ENCODE data around the gene TRA2B.
"Not testable (repeated sequence)": the region's sequence is repeated elsewhere in the genome, so short reads cannot be mapped to it uniquely, and the experiment has no call there.

The TRA2B gene

DNA sequence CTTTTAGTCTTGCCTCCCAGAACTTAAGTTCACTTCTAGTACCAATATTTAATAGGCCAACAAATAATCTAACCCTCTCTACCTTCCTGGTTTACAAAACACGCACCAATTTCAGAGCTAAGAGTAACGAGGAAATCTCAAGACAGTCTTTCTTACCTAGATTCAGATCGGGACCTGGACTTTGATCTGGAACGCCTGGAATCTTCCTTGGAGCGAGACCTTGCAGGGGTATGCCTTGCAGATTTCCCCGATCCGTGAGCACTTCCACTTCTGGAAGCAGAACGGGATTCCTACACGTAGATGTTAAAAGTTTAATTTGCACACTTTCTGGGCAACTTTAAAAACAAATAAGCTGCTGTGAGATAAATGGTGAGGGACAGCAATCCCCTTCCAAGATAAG lies 11.4 kb downstream of the TRA2B start:
- DNase-seq = no peak

DNA sequence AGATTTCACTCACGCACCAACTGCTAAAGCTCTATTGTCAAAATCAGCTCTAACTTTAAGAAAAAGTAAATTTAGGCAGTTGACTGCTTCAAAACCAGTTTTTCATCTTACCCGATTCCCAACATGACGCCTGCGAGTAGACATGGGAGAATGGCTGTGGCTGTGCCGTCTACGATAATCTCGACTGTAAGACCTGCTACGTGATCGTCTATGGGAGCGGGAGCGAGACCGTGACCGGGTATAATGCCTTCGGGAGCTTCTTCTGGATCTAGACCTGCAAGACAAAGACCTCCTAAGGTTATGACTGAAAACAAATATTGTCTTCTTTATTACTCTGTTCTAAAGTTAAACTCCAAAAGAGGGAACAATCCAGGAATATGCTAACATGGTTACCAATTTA lies 12.5 kb downstream of the TRA2B start:
- DNase-seq = no peak

DNA sequence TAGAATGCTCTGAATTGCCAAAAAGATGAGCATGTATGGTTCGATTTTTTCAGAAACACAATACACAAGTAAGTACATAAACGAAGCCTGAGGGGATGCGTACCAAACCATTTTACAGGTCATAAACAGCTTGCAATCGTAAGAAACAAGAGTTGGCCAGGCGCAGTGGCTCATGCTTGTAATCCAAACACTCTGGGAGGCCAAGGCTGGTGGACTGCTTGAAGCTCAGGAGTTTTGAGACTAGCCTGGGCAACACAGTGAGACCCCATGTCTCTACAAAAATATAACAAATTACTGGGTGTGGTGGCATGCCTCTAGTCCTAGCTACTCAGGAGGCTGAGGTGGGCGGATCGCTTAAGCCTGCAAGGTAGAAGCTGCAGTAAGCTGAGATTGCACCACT lies 13.4 kb downstream of the TRA2B start:
- DNase-seq = no peak

DNA sequence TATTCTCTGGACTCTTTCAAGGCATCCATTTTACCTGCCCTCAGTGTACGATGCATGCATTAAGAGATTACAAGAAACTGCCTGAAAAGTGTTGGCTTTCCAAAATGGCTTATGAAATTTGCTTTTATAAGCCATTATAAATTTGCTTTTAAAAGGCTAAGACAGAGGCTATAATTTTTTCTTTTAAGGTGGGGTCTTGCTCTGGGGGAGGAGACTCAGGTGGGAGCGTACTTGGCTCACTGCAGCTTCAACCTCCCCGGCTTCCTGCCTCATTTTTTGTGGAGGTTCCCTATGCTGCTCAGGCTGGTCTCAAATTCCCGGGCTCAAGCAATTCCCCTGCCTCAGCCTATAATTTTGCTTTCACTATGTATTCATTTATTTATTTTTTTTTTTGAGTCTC lies 17.6 kb downstream of the TRA2B start:
- DNase-seq = no peak

DNA sequence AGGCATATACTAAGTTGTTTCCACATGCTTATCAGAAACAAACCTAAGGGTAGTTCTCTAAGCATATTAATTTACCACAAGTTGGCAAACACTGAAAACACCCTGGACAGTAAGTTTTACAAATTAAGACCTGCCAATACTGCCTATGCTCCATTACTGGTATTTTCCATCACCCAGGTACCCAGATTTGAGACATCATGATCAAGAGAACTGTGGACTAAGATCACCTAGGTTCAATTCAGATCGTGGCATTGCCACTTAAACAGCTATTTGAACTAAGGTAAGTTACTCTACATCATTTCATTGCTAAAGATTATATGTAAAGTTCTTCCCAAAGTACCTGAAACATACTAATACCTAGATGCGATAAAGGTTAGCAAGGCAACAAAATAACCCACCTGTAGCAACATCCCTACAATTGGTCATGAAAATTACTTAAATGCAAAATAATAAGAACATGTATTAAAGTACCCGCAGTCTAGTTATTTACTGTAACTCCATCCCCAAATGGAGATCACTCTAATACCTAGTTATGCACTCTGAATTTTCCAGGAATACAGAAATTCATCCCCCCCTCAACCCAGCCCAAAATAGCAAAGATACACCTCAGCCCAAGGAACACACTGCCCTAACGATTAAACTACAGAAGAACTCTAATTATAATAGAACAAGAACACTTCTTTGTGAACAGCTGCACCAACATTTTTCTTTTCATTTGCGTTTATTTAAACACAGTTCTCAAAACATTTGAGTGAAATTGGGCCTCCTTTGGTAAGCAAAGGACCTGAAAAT lies 21.6 kb downstream of the TRA2B start:
- DNase-seq = no peak

DNA sequence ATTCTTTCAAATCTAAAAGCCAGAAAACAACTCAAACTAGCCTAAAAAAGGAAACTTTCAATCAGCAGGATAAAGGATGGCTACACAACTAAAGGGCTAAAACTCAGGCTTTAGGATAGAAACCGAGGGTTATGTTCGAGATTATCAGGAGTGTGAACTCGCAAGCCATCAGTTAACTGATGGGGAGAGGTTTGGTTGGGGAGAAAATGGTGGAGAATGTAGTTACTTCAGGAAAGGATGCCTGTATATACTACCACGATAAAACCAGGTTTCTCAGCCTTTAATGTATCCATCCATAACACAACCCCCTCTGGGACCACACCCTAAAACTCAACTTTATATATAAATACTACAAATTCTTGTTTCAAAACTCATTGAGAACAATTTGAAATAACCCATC lies 22.2 kb downstream of the TRA2B start:
- no peak for DNase-seq

DNA sequence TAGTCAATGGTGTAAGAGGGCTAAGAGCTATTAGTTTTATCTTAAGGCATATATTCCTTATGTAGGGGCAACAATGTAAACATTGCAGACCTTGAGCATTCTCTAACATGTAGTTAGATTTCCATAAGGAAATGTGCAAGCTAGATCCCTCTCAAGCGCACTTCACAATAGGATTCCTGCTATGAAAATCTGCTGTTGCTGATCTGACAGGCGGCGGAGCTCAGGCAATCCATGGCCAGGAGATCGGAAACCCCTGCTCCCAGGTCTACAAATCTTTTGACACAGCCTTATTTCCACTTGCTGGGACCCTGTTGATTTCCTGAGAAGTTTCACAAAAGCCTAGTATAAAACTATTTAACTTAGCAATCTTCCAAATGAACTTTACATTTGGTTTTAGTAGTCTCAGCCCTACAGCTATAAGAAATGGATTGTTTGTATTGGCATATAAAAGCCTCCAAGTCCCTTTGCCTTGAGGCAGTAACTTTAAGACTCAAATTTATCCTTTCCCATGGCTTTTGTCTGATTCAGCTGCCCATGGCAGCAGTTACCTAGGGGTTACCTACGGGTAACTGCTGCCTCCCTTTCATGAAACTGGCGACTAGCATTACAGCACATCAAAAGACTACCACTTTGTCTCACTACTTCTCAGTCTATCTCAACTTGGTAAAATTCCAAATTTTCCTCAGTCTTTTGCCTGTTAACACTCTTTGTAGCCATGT lies 22.7 kb downstream of the TRA2B start:
- no peak for DNase-seq

DNA sequence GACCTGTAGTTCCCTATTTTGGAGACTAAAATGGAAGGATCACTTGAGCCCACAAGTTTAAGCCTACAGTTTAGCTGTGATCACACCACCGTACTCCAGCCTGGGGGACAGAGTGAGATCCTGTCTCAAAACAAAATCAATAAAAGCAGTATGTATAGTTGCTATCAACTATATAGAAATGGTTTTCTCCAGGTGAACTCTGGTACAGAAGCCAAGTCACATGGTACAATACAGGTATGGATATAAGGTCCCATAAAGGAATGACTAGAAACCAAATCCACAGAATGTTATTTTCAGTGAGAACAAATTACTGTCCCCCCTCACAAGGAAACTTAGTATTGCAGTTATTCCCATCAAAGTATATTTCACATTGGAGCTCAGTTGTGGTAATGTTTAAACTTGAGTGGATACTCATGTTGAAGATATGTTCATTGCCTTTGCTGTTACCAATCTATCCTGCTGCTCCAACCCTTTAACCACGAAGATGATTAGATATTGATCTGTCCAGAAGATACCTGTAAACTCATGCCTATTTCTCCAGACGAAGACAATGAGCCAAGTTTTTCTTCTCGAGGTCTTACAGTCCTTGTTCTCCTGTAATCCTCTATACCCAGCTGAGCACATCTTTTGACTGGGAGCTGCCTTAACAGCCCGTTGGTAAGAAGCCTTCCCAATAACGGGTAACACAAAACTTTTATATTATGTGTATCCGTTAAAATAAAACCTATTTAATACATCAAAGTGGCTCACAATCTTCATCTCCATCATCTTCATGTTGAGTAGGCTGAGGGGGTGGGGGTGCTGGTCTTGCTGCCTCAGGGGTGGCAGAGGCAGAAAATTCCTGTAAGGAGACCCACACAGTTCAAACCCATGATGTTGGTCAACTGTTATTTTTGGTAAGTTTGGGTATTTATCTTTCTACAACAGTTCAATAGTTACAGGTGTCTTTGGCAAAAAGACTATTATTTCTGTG lies 24.6 kb downstream of the TRA2B start:
- no peak for DNase-seq

DNA sequence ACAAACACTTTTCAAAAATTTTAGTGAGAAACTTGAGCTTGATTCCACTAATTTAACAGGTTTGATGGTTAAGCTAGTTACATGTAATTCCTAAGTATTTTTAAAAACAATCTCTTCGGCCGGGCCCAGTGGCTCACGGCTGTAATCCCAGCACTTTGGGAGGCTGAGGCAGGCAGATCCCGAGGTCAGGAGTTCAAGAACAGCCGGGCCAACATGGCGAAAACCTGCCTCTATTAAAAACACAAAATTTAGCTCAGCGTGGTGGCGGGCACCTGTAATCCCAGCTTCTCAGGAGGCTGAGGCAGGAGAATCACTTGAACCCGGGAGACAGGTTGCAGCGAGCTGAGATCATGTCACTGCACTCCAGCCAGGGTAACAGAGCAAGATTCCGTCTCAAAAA lies 25.3 kb downstream of the TRA2B start:
- DNase-seq = no peak

DNA sequence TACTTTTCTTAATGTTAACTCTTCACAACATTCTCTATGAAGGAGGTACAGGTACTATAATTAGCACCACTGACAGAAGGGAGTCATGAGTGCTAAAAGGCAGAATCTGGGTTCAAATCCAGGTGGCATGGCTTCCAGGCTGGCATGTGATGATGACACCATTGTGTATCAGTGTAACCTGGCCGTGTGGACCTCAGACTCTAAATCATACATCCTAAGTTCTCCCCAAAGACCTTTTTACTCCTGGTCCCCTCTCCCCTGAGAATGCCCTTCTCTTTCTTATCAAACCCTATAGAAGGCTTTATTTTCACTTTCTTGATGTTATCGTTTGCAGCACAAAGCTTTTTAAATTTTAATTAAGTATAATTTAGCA lies 26.8 kb downstream of the TRA2B start:
- not testable (repeated sequence) for DNase-seq

DNA sequence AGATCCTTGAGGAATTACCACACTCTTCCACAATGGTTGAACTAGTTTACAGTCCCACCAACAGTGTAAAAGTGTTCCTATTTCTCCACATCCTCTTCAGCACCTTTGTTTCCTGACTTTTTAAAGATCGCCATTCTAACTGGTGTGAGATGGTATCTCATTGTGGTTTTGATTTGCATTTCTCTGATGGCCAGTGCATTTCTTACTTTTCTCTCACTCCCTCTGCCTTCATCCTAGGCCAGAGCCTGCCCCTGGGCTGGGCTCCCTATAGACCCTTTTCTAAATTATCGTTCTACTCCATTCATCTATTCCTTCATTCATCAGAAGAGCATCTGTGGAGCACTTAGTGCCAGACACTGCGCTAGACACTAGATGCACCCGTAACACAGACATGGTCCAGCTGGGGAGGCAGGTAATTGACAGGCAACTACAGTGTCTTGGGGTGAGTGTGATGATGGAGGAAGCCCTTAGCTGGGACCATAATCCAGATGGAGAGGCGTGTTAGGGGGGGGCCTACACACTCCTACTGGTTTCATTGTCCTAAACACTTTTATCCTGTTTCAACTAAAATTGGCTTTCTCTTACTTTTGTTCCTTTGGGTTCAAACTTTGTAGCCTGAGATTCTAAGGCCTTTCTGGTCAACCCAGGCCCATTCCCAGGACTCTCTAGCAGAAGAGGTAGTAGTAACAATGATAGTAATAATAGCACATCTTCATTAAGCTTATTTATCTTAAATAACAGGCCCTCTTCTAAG lies 27.3 kb downstream of the TRA2B start:
- DNase-seq = not testable (repeated sequence)

DNA sequence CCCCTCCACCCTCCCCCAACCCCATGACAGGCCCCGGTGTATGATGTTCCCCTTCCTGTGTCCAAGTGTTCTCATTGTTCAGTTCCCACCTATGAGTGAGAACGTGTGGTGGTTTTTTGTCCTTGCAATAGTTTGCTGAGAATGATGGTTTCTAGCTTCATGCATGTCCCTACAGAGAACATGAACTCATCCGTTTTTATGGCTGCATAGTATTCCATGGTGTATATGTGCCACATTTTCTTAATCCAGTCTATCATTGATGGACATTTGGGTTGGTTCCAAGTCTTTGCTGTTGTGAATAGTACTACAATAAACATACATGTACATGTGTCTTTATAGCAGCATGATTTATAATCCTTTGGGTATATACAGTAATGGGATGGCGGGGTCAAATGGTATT lies 27.9 kb downstream of the TRA2B start:
- not testable (repeated sequence) for DNase-seq

DNA sequence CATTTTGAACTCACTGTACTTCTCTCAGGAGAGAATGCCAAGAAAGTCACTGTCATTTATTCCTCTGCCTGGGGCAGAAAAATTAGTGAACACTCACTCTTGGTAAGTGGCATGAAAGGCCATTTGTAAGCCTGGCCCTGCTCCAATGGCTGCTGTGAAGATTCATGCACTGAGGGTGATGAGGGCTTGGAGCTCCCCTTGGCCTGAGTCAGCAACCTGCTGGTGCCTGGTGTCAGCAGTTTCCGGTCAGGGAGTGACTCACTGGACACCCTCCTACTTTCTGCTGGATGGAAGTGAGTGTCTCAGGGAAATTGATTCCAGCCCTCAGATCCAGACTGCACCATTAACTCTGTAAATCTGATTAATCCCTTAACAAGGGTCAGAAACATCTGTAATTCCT lies 37.6 kb downstream of the TRA2B start:
- peak; percentile 86 for DNase-seq

DNA sequence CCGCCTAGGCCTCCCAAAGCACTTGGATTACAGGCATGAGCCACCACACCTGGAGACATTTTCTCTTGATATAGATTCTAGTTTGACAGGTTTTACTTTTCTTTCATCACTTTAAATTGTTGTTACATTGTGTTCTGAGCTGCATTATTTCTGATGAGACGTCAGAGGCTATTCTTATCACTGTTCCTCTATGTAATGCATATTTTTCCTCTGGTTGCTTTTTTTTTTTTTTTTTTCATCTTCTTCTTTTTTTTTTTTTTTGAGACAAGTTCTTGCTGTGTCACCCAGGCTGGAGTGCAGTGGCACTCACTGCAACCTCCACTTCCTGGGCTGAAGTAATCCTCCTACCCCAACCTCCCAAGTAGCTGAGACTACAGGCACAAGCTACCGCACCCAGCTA lies 41.2 kb downstream of the TRA2B start:
- no peak for DNase-seq

DNA sequence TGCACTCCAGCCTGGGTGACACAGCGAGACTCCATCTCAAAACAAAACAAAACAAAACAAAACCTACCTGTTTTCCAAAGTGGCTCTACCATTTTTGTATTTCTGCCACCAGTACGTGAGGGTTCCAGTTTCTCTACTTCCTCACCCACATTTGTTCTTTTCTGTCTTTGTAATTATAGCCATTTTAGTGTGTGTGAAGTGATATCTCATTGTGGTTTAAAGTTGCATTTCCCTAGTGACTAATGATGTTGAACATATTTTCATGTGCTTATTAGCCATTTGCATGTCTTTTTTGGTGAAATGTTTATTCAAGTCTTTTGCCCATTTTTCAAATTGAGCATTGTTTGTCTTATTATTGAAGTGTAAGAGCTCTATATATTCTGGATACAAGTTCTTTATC lies 50.7 kb downstream of the TRA2B start:
- no peak for DNase-seq

DNA sequence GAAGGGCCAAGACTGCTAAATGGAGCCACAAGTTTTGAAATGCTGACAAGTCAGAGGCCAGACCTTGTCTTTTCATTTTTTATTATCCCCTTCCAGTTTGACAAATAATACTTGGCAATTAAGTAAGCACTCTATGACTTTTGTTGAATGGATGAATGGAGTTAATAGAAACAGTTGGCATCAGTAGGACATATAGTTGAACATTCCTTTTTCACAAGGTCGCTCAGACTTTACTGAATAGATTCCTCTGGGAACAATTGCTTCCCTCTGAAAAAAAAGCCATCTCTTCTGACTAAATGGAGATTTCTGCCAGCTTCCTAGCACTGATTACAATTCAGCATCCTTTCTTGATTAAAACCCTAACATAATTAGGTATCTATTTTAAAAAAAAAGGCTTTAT lies 53.2 kb downstream of the TRA2B start:
- DNase-seq = no peak

DNA sequence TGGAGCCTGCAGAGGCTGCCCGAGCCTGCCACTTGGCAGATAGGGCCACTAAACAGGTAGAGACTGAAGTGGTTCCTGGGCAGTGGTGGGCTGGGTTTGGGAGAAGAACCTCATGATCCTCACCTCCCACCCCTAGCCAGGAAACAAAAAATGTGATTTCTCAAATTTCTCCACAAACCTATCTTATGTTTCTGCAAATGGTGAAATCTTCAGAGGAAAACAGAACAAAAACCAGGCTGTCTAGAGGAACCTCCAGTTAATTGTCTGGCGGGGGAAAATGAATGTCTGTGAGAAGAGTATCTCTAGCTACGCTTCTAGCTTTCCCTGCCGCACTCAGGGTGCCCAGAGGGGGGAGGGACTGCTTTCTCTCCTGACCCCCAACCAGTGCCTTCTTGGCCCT lies 55.9 kb downstream of the TRA2B start:
- no peak for DNase-seq

DNA sequence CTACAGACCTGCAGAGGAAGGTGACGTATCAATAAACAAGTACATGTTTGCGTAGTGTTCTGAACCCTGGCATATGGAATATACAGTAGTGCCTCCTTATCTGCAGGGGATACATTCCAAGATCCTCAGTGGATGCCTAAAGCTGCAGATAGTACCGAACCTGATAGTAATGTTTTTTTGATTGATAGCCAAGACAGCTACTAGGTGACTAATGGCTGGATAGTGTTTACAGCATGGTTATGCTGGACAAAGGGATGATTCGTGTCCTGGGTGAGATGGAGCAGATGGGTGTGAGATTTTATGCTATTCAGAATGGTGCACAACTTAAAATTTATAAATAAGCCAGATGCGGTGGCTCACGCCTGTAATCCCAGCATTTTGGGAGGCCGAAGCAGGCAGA lies 57.2 kb downstream of the TRA2B start:
- no peak for DNase-seq

DNA sequence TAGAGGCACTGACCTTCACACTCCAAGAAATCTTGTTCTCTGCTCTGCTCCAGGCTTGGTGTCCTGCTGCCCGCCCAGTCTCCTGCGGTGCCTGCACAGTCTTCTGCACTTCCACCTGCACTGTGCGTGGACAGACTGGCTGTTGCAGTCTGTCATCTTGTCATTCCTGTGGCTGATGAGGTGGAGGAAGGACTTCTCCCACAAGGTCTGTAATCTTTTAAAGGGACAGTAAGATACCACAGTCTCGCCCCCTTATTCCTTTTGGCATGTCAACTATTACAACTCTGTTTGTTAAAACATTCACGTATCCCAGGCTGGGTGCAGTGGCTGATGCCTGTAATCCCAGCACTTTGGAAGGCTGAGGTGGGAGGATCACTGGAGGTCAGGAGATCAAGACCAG lies 58.9 kb downstream of the TRA2B start:
- DNase-seq = no peak

DNA sequence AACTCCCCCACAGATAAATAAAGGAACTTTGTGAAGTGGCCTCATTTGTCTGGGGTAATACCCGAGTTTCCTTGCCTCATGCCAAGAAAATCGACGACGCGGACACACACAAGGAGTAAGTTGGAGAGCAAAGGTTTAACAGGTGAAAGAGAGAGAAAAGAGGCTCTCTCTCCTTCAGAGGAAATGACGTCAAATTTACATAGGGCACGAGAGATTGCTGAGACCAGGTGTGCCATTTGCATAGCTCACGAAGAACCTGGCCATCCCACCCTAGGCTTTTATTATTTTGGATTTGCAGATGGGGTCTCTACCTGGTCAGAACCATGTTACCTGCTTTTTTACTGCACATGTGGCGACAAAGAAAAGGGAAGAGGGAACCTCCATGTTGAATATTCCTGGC lies 63.7 kb downstream of the TRA2B start:
- no peak for DNase-seq

DNA sequence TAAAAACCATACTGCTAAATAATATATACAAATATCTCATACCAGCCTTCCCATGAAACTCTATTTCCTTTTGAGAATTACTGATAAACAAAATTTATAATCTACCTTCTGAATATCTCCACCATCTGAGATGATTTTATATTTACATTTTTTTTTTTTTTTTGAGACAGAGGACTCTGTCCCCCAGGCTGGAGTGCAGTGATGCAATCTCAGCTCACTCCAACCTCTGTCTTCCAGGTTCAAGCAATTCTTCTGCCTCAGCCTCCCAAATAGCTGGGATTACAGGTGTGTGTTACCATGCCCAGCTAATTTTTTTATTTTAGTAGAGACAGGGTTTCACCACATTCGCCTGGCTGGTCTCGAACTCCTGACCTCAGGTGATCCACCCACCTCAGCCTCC lies 70.2 kb downstream of the TRA2B start:
- no peak for DNase-seq

DNA sequence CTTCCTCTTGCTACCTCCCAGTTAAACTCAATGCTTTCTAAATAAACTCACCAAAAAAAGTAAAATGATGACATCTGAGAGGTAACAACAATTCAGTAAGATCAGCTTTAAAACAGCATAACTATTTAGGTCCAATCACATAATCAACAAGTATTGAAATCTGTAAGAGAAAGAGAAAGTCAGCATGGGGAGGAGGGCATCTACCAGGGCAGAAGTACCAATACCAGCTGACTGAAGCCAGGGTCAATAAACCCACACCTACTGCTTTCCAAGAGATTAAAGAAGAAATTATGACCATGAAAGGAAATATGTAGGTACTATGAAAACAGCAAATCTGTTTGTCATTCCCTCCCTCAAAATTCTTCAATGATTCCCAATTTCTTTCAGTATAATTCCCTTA lies 70.8 kb downstream of the TRA2B start:
- no peak for DNase-seq

DNA sequence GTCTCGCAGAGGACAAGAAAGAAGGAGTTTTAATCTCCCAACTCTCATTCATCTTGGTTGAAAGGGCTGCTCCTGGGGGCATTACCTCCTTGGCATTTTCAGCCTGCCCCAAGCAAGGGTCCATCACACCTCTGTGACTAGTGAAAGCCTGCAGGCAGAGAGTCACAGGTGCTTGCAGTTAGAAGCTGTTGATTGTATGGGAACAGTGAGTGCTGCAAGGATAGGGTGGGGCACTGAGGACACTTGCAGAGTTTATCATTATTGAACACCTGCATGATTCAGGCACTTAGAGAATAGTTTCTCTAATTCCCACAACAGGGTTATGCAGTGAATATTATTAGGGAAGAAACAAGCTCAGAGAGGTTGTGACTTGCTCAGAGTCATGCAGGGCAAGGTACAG lies 71.3 kb downstream of the TRA2B start:
- no peak for DNase-seq
